ENCODE data around the gene SUGT1. TPM values are rescaled to one million over a fixed set of nuclear protein-coding genes. Genes with fewer than 3 reads are reported as not detected.

The SUGT1 gene
- total and polyA plus RNA-seq, 2 experiments from 2014 or later, result 61.3 to 172 TPM

DNA sequence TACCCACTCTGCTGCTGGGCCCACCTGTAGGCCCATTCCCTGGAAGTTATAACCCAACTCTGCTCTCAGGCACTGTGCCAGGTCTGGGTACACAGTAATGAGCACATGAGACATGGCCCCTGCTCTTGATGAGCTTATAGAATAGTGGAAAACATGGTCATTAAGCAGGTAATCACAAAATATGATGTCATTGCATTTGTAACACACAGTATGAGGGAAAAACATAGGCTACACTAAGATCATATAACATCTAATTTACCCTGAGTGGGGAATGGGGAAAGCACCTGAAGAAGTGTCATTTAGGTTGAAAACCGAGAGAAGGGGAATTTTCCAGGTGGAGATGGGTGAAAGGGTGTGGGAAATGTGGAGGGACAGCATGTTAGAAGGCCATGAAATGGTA is 90.9 kb downstream of the SUGT1 start (continued):
- TF ChIP-seq, protein P1, sequence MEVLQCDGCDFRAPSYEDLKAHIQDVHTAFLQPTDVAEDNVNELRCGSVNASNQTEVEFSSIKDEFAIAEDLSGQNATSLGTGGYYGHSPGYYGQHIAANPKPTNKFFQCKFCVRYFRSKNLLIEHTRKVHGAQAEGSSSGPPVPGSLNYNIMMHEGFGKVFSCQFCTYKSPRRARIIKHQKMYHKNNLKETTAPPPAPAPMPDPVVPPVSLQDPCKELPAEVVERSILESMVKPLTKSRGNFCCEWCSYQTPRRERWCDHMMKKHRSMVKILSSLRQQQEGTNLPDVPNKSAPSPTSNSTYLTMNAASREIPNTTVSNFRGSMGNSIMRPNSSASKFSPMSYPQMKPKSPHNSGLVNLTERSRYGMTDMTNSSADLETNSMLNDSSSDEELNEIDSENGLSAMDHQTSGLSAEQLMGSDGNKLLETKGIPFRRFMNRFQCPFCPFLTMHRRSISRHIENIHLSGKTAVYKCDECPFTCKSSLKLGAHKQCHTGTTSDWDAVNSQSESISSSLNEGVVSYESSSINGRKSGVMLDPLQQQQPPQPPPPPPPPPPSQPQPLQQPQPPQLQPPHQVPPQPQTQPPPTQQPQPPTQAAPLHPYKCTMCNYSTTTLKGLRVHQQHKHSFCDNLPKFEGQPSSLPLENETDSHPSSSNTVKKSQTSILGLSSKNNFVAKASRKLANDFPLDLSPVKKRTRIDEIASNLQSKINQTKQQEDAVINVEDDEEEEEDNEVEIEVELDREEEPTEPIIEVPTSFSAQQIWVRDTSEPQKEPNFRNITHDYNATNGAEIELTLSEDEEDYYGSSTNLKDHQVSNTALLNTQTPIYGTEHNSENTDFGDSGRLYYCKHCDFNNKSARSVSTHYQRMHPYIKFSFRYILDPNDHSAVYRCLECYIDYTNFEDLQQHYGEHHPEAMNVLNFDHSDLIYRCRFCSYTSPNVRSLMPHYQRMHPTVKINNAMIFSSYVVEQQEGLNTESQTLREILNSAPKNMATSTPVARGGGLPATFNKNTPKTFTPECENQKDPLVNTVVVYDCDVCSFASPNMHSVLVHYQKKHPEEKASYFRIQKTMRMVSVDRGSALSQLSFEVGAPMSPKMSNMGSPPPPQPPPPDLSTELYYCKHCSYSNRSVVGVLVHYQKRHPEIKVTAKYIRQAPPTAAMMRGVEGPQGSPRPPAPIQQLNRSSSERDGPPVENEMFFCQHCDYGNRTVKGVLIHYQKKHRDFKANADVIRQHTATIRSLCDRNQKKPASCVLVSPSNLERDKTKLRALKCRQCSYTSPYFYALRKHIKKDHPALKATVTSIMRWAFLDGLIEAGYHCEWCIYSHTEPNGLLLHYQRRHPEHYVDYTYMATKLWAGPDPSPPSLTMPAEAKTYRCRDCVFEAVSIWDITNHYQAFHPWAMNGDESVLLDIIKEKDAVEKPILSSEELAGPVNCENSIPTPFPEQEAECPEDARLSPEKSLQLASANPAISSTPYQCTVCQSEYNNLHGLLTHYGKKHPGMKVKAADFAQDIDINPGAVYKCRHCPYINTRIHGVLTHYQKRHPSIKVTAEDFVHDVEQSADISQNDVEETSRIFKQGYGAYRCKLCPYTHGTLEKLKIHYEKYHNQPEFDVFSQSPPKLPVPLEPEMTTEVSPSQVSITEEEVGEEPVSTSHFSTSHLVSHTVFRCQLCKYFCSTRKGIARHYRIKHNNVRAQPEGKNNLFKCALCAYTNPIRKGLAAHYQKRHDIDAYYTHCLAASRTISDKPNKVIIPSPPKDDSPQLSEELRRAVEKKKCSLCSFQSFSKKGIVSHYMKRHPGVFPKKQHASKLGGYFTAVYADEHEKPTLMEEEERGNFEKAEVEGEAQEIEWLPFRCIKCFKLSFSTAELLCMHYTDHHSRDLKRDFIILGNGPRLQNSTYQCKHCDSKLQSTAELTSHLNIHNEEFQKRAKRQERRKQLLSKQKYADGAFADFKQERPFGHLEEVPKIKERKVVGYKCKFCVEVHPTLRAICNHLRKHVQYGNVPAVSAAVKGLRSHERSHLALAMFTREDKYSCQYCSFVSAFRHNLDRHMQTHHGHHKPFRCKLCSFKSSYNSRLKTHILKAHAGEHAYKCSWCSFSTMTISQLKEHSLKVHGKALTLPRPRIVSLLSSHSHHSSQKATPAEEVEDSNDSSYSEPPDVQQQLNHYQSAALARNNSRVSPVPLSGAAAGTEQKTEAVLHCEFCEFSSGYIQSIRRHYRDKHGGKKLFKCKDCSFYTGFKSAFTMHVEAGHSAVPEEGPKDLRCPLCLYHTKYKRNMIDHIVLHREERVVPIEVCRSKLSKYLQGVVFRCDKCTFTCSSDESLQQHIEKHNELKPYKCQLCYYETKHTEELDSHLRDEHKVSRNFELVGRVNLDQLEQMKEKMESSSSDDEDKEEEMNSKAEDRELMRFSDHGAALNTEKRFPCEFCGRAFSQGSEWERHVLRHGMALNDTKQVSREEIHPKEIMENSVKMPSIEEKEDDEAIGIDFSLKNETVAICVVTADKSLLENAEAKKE (CRISPR knock-in tag; IDR thresholded peaks at IDR 0.05), result no peak

DNA sequence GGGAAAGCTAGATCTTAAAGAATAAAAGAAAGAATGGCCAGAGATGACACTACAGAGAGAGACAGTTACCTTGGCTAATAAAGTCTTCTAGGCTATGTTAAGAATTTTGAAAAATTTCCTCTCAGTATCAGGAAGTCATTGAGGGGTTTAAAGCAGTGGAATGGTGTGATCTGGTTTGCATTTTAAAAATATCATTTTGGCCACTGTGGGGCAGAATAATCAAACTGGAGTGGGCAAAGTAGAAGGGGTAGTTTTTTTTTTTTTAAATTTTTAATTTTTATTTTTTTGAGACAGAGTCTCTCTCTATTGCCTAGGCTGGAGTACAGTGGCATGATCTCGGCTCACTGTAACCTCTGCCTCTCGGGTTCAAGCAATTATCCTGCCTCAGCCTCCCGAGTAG is 91.4 kb downstream of the SUGT1 start:
- H3K4me3 Mint-ChIP-seq, result no peak overlapping the region
- DNase-seq (ENCODE audit: low spot score) (no peak), ATAC-seq (no peak)
- H2AFZ ChIP-seq, result no peak overlapping the region
- H3K4me1 ChIP-seq (ENCODE audit: insufficient read depth), result peaks cover 13% of the 10 kb centered on the region
- H3K79me2 ChIP-seq (replicated peaks; ENCODE audit: insufficient read depth), result no peaks in the 10 kb centered on the region
- H3K27me3 Mint-ChIP-seq (ENCODE audit: insufficient read depth, low read depth, poor library complexity), result peaks cover 20% of the 10 kb centered on the region
- H3K4me3 ChIP-seq, result no peak overlapping the region
- no peaks in the 10 kb centered on the region for H3K27me3 ChIP-seq (ENCODE audit: insufficient read depth)
- H3K9me3 Mint-ChIP-seq, result peaks cover 13% of the 10 kb centered on the region; the same call in 2 of the 3 replicates
- no peak overlapping the region for H3K27ac Mint-ChIP-seq
- no peaks in the 10 kb centered on the region for H3F3A ChIP-seq (replicated peaks; ENCODE audit: low read depth)
- no peak overlapping the region for H3K27ac ChIP-seq (ENCODE audit: low read depth)
- no peaks in the 10 kb centered on the region for H3K9me2 ChIP-seq (ENCODE audit: insufficient read depth)
- no peak overlapping the region for H3K4me2 ChIP-seq
- H4K20me1 ChIP-seq (replicated peaks; ENCODE audit: insufficient read depth), result no peaks in the 10 kb centered on the region
- H3K36me3 Mint-ChIP-seq (ENCODE audit: low read depth), result peaks cover 12% of the 10 kb centered on the region; the same call in 2 of the 3 replicates
- no peaks in the 10 kb centered on the region for H3K36me3 ChIP-seq (ENCODE audit: insufficient read depth)
- peaks cover 13% of the 10 kb centered on the region for H3K4me1 Mint-ChIP-seq
- TF ChIP-seq, protein P1 (CRISPR knock-in tag; IDR thresholded peaks at IDR 0.05), result no peak
- TF ChIP-seq ZNF114 (CRISPR knock-in tag; IDR thresholded peaks at IDR 0.05) (no peak), NANOG (IDR thresholded peaks at IDR 0.05; ENCODE audit: borderline replicate concordance) (no peak), CREB1 (CRISPR knock-in tag; IDR thresholded peaks at IDR 0.05; ENCODE audit: low read depth) (no peak), STAT1 (IDR thresholded peaks at IDR 0.05; ENCODE audit: unreplicated experiment) (no peak), POLR2AphosphoS5 (IDR thresholded peaks at IDR 0.05; ENCODE audit: low read depth) (no peak), EZH2phosphoT487 (IDR thresholded peaks at IDR 0.05; ENCODE audit: unreplicated experiment) (no peak), JUNB (IDR thresholded peaks at IDR 0.05; ENCODE audit: unreplicated experiment) (no peak), EZH2 (IDR thresholded peaks at IDR 0.05; ENCODE audit: low read depth, unreplicated experiment) (no peak)

All from GM23338 (cell line).